ENCODE results near the gene RCL1. TPM values are rescaled to one million over a fixed set of nuclear protein-coding genes. Genes with fewer than 3 reads are reported as not detected.

RCL1 gene
- total RNA-seq, 4 donors from 2014 or later = 54.1 to 97.3 (median 88.8) TPM

- no peak for DNase-seq (ENCODE audit: low spot score)
- no peak for TF ChIP-seq CTCF (IDR thresholded peaks at IDR 0.05)
- no peak for ATAC-seq (ENCODE audit: low FRiP score)
Observed at GRCh38 chr9:4796530-4796929, 3.8 kb downstream of the RCL1 start.

GRCh38 chr9:4796988-4797853, 4.5 kb downstream of the RCL1 start:
- ATAC-seq (ENCODE audit: low FRiP score) = no peak
- DNase-seq (ENCODE audit: low spot score) = no peak
- no peak for TF ChIP-seq CTCF (IDR thresholded peaks at IDR 0.05)

- ATAC-seq (ENCODE audit: low FRiP score) (no peak), DNase-seq (ENCODE audit: low spot score) (no peak)
- no peak for TF ChIP-seq CTCF (IDR thresholded peaks at IDR 0.05)
Observed at GRCh38 chr9:4797854-4798150, 5.1 kb downstream of the RCL1 start.

DNA sequence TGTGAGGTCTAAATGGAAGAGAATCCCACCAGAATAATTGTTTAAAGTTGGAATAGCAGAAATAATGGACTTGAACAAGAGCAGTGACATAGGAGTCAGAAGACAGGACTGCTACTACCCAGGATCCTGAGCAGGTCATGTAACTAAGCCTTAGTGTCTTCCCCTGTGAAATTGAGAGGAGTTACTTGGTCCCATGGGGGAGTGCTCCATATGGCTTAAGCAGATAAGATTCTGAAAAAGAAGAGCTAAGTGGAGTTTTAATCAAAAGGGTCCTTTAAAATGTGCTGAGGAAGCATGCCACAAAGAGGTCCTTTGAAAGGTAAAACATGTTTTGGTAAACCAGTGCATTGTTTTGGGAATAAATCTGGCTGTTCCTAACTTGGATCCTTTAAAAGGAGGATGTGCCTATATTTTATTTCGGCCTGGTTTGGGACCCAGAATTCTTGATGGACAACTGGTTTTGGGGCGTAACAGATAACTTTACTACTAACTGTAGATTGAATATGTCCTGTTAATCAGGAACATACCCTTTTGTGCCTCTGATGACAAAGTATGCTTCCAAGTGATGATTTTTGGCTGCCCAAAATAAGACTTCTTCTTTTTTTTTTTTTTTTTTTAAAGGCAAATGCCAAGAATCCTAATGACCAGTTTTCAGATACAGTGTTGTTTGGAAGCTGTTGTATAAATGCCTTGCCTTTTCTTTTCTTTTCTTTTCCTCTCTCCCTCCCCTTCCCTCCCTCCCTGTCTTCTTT, 5.7 kb downstream of the RCL1 start:
- no peak for DNase-seq (ENCODE audit: low spot score)
- no peak for ATAC-seq (ENCODE audit: low FRiP score)
- TF ChIP-seq CTCF (IDR thresholded peaks at IDR 0.05) = no peak

GRCh38 chr9:4799033-4799430, 6.3 kb downstream of the RCL1 start:
- TF ChIP-seq CTCF (IDR thresholded peaks at IDR 0.05) = no peak
- DNase-seq (ENCODE audit: low spot score) = no peak
- ATAC-seq (ENCODE audit: low FRiP score) = no peak

GRCh38 chr9:4799775-4800174, 7.0 kb downstream of the RCL1 start:
- no peak for TF ChIP-seq CTCF (IDR thresholded peaks at IDR 0.05)
- ATAC-seq (ENCODE audit: low FRiP score) (no peak), DNase-seq (ENCODE audit: low spot score) (no peak)

- DNase-seq (ENCODE audit: low spot score) = no peak
- no peak for ATAC-seq (ENCODE audit: low FRiP score)
- no peak for TF ChIP-seq CTCF (IDR thresholded peaks at IDR 0.05)
Observed at GRCh38 chr9:4801156-4801555, 8.4 kb downstream of the RCL1 start.

All from omental fat pad (tissue), 4 donors.